Measurements from ENCODE around the gene TDRKH. TPM values are rescaled to one million over a fixed set of nuclear protein-coding genes. Genes with fewer than 3 reads are reported as not detected.
A peak's percentile ranks its signal among the peaks of the same experiment; 100 is the strongest.

Gene TDRKH
- total and polyA plus RNA-seq, 11 donors: 2.7 to 9.8 (median 4.8) TPM

- TF ChIP-seq POLR2A (IDR thresholded peaks at IDR 0.05): no peak
- TF ChIP-seq CTCF (IDR thresholded peaks at IDR 0.05): no peak
- H3K27ac ChIP-seq: no peak overlapping the region
- no peak for ATAC-seq
- no peak overlapping the region for H3K4me3 ChIP-seq
- no peak for DNase-seq
- no peaks in the 10 kb centered on the region for H3K36me3 ChIP-seq
- no peaks in the 10 kb centered on the region for H3K9me3 ChIP-seq
- 50 to 59% (median 52%) methylated on average over 9 of the region's 9 CpGs for WGBS, 4 donors
- peaks cover 0 to 10% (median 0%) of the 10 kb centered on the region in 9 donors for H3K27me3 ChIP-seq
- intact Hi-C loops (cut with DNase I): no loop called here
- no peaks in the 10 kb centered on the region for H3K4me1 ChIP-seq
Observed at GRCh38 chr1:151799179-151800022, 9.1 kb upstream of the TDRKH start.

- ATAC-seq: no peak
- Histone ChIP-seq H3K9me3 (no peaks in the 10 kb centered on the region), H3K36me3 (no peaks in the 10 kb centered on the region), H3K27me3 (peaks cover 0 to 10% (median 0%) of the 10 kb centered on the region in 9 donors), H3K27ac (no peak overlapping the region), H3K4me3 (no peak overlapping the region), H3K4me1 (no peaks in the 10 kb centered on the region)
- intact Hi-C loops (cut with DNase I): no loop called here
- TF ChIP-seq CTCF (IDR thresholded peaks at IDR 0.05) (no peak), POLR2A (IDR thresholded peaks at IDR 0.05) (no peak)
- no peak for DNase-seq
- 86 to 92% (median 90%) methylated on average over 5 of the region's 5 CpGs for WGBS, 4 donors
Observed at GRCh38 chr1:151798571-151798970, 8.3 kb upstream of the TDRKH start.

- ATAC-seq (peak in 1 of 4 donors; percentile 24), DNase-seq (no peak)
- Histone ChIP-seq H3K27ac (peak overlapping the region in 10 of 12 donors; percentile 2 to 70 (median 49)), H3K4me3 (peak overlapping the region; percentile 58 to 87 (median 76)), H3K4me1 (peaks cover 0 to 17% (median 14%) of the 10 kb centered on the region in 12 donors), H3K9me3 (no peaks in the 10 kb centered on the region), H3K27me3 (no peaks in the 10 kb centered on the region), H3K36me3 (no peaks in the 10 kb centered on the region)
- intact Hi-C loops (cut with DNase I): no loop called here
- 1% methylated on average over 45 to 52 of the region's 52 CpGs for WGBS, 4 donors
- TF ChIP-seq CTCF (IDR thresholded peaks at IDR 0.05): no peak
- no peak for TF ChIP-seq POLR2A (IDR thresholded peaks at IDR 0.05)
Observed at GRCh38 chr1:151790940-151791651, 796 bp upstream of the TDRKH start.

GRCh38 chr1:151787689-151788088 is 2.6 kb downstream of the TDRKH start:
- WGBS, 4 donors: 91 to 95% (median 93%) methylated on average over 3 of the region's 3 CpGs
- Histone ChIP-seq H3K36me3 (no peaks in the 10 kb centered on the region), H3K9me3 (no peaks in the 10 kb centered on the region), H3K4me3 (no peak overlapping the region), H3K27me3 (no peaks in the 10 kb centered on the region), H3K27ac (no peak overlapping the region), H3K4me1 (peaks cover 0 to 35% (median 14%) of the 10 kb centered on the region in 12 donors)
- TF ChIP-seq CTCF (IDR thresholded peaks at IDR 0.05): no peak
- no peak for TF ChIP-seq POLR2A (IDR thresholded peaks at IDR 0.05)
- DNase-seq: no peak
- intact Hi-C loops (cut with DNase I): no loop called here
- ATAC-seq: no peak
